22Rv1 (cell line): ENCODE data around the gene ANAPC13.

Source experiments
- ZFX ChIP-seq: fragments of 450-650 bp; IDR thresholded peaks from 2 replicates; pipeline ENCODE4 v1.6.1; 2017; ENCODE audit warnings: antibody characterized with exemption, borderline replicate concordance
- TF ChIP-seq, protein P1 (sequence below): fragments of 450-650 bp; IDR thresholded peaks from 2 replicates; pipeline ENCODE4 v1.5.1; 2017; ENCODE audit warnings: mild to moderate bottlenecking

DNA sequence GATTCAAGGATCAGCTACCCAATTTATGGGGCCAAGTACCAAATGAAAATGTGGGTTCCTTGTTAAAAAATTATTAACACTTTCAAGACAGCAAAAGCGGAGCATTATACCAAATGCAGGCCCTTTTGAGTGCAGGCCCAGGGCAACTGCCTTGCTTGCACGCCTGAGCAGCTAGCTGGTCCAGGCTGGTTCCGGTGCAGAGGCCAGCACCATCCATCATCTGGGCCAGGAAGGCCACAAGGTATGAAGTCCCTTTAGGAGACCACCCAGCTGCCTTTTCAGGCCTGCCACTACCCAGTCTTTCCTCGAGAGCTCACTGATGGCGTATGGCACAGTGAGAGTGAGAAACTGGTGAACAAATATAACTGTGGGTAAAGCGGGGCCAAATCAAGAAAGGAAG is 13.0 kb downstream of the ANAPC13 start:
- TF ChIP-seq, protein P1, sequence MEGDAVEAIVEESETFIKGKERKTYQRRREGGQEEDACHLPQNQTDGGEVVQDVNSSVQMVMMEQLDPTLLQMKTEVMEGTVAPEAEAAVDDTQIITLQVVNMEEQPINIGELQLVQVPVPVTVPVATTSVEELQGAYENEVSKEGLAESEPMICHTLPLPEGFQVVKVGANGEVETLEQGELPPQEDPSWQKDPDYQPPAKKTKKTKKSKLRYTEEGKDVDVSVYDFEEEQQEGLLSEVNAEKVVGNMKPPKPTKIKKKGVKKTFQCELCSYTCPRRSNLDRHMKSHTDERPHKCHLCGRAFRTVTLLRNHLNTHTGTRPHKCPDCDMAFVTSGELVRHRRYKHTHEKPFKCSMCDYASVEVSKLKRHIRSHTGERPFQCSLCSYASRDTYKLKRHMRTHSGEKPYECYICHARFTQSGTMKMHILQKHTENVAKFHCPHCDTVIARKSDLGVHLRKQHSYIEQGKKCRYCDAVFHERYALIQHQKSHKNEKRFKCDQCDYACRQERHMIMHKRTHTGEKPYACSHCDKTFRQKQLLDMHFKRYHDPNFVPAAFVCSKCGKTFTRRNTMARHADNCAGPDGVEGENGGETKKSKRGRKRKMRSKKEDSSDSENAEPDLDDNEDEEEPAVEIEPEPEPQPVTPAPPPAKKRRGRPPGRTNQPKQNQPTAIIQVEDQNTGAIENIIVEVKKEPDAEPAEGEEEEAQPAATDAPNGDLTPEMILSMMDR = no peak
- no peak for TF ChIP-seq ZFX
